Skeletal muscle satellite cell (primary cell): ENCODE measurements around the gene ACTL9. TPM values are rescaled to one million over a fixed set of nuclear protein-coding genes. Genes with fewer than 3 reads are reported as not detected.
"Not testable (repeated sequence)": the region's sequence is repeated elsewhere in the genome, so short reads cannot be mapped to it uniquely, and the experiment has no call there.

Experiments used
- H3K27me3 ChIP-seq: 2 replicates; pipeline ENCODE4 v1.7.0; 2013; ENCODE audit warnings: low read length; ENCODE audit not compliant: control insufficient read depth, insufficient read depth
- H3K36me3 ChIP-seq: 2 replicates; pipeline ENCODE4 v1.7.0; 2013; ENCODE audit warnings: mild to moderate bottlenecking, control low read depth, low read length; ENCODE audit not compliant: insufficient read depth
- H3K4me1 ChIP-seq: 2 replicates; pipeline ENCODE4 v1.7.0; 2013; ENCODE audit warnings: low read length; ENCODE audit not compliant: control insufficient read depth, insufficient read depth
- H3K4me2 ChIP-seq: 2 replicates; pipeline ENCODE4 v1.7.0; 2013; ENCODE audit warnings: mild to moderate bottlenecking, low read length
- H3K4me3 ChIP-seq: 2 replicates; pipeline ENCODE4 v1.7.0; 2013; ENCODE audit warnings: low read length
- H3K9ac ChIP-seq: 2 replicates; pipeline ENCODE4 v1.7.0; 2013; ENCODE audit warnings: mild to moderate bottlenecking, low read depth, low read length, moderate library complexity
- H3K9me3 ChIP-seq: replicated peaks from 2 replicates; pipeline ENCODE4 v1.7.0; 2013; ENCODE audit warnings: mild to moderate bottlenecking, control low read depth, low read length
- total RNA-seq: library from RNA; depleted of rRNA; stranded (reverse); fragments of >200 nt; gene quantifications from 2 replicates; pipeline ENCODE4 v1.2.3, GENCODE V29; 2012; rRNA removed

Gene ACTL9, protein sequence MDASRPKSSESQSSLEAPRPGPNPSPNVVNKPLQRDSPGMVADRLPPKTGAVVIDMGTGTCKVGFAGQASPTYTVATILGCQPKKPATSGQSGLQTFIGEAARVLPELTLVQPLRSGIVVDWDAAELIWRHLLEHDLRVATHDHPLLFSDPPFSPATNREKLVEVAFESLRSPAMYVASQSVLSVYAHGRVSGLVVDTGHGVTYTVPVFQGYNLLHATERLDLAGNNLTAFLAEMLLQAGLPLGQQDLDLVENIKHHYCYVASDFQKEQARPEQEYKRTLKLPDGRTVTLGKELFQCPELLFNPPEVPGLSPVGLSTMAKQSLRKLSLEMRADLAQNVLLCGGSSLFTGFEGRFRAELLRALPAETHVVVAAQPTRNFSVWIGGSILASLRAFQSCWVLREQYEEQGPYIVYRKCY
- total RNA-seq, result not detected in 2 replicates

DNA sequence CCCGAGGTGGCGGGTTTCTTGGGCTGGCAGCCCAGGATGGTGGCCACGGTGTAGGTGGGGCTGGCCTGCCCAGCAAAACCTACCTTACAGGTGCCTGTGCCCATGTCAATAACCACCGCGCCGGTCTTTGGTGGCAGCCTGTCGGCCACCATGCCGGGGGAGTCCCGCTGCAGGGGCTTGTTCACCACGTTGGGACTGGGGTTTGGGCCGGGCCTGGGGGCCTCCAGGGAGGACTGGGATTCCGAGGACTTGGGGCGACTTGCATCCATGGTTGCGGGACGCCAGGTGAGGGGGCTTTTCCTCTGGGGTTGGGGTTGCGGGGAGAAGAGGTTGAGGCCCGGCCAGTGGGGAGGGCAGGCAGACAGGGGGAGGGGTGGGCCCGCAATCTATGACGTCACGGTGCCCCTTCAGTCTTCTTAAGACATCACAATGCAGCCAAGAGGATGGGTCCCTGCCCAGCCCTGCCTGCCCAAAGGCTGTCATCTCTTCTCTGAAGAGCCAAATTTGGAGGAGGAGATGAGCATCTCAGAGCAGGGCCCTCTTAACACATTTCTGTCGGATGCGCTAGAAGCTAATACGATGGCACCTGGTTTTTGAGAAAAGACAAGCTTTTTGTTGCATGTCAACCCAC, at the start of gene ACTL9:
ACTL9 (minus strand) TSS at position 363 of the 631 bp plus-strand sequence; CDS start at position 269, 94 bp downstream.
- H3K4me1 ChIP-seq, result no peaks in the 10 kb centered on the region
- H3K27me3 ChIP-seq, result no peaks in the 10 kb centered on the region
- no peaks in the 10 kb centered on the region for H3K36me3 ChIP-seq
- no peaks in the 10 kb centered on the region for H3K9me3 ChIP-seq
- no peak within 1 kb of the TSS for H3K4me3 ChIP-seq
- no peak within 1 kb of the TSS for H3K9ac ChIP-seq
- no peak within 1 kb of the TSS for H3K4me2 ChIP-seq

DNA sequence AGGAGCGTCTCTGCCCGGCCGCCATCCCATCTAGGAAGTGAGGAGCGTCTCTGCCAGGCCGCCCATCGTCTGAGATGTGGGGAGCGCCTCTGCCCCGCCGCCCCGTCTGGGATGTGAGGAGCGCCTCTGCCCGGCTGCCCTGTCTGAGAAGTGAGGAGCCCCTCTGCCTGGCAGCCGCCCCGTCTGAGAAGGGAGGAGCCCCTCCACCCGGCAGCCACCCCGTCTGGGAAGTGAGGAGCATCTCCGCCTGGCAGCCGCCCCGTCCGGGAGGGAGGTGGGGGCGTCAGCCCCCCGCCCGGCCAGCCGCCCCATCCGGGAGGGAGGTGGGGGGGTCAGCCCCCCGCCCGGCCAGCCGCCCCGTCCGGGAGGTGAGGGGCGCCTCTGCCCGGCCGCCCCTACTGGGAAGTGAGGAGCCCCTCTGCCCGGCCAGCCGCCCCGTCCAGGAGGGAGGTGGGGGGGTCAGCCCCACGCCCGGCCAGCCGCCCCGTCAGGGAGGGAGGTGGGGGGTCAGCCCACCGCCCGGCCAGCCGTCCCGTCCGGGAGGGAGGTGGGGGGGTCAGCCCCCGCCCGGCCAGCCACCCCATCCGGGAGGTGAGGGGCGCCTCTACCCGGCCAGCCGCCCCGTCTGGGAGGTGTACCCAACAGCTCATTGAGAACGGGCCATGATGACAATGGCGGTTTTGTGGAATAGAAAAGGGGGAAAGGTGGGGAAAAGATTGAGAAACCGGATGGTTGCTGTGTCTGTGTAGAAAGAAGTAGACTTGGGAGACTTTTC, 40.9 kb upstream of the ACTL9 start:
- H3K4me2 ChIP-seq, H3K9ac ChIP-seq: not testable (repeated sequence)

DNA sequence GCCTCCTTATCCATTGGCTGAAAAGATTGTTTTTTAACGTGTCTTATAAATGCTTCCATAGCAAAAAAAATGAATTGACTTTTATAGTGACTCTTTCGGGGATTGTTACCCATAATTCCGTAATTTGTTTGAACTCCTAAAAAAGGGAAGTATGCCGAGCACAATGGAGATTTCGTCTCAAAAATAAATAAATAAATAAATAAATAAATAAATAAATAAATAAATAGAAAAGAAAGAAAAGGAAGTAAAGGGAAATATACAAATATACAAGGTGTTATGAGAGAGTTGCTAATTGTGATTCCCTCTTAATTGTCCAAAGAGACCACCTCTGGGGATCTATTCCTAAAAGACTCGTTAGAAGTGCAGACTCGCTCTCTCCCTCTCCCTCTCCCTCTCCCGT, 39.8 kb upstream of the ACTL9 start:
- H3K4me1 ChIP-seq, result no peaks in the 10 kb centered on the region
- H3K9me3 ChIP-seq, result no peaks in the 10 kb centered on the region
- H3K4me3 ChIP-seq, result no peak overlapping the region
- no peak overlapping the region for H3K4me2 ChIP-seq
- H3K9ac ChIP-seq, result no peak overlapping the region
- no peaks in the 10 kb centered on the region for H3K36me3 ChIP-seq
- no peaks in the 10 kb centered on the region for H3K27me3 ChIP-seq

More for the DNA sequence above, 40.9 kb upstream of the ACTL9 start:
- not testable (repeated sequence) for H3K9me3 ChIP-seq, H3K4me1 ChIP-seq, H3K36me3 ChIP-seq, H3K27me3 ChIP-seq, H3K4me3 ChIP-seq

DNA sequence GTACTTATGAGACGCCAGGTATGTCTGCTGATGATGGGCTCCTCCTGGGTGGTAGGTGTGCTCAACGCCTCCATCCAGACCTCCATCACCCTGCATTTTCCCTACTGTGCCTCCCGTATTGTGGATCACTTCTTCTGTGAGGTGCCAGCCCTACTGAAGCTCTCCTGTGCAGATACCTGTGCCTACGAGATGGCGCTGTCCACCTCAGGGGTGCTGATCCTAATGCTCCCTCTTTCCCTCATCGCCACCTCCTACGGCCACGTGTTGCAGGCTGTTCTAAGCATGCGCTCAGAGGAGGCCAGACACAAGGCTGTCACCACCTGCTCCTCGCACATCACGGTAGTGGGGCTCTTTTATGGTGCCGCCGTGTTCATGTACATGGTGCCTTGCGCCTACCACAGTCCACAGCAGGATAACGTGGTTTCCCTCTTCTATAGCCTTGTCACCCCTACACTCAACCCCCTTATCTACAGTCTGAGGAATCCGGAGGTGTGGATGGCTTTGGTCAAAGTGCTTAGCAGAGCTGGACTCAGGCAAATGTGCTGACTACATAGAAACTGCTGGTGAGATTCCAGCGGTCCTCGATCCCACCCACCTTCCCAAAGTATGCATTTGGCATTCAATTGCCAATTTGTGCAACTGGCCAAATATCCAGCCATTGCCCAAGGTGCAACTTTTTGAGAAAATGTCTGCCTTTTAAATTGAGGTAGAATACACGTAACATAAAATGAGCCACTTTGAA, 33.0 kb upstream of the ACTL9 start:
- H3K9me3 ChIP-seq, result peaks cover 8% of the 10 kb centered on the region
- no peaks in the 10 kb centered on the region for H3K36me3 ChIP-seq
- H3K9ac ChIP-seq, result no peak overlapping the region
- H3K27me3 ChIP-seq, result no peaks in the 10 kb centered on the region
- H3K4me3 ChIP-seq, result no peak overlapping the region
- no peaks in the 10 kb centered on the region for H3K4me1 ChIP-seq
- no peak overlapping the region for H3K4me2 ChIP-seq

DNA sequence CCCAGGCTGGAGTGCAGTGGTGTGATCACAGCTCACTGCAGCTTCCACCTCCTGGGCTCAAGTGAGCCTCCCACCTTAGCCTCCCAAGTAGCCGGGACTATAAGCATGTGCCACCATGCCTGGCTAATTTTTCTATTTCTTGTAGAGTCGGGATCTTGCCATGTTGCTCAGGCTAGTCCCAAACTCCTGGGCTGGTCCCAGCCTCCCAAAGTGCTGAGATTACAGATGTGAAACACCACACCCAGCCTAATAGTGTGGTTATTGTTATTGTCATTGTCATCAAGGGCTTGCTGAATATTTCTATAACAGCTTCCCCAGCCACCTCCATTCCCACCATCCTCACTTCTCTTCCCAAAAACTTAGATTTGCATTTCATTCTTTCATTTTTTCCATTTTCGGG, 25.7 kb upstream of the ACTL9 start:
- Histone ChIP-seq H3K27me3 (no peaks in the 10 kb centered on the region), H3K4me1 (no peaks in the 10 kb centered on the region), H3K4me2 (no peak overlapping the region), H3K36me3 (no peaks in the 10 kb centered on the region), H3K4me3 (no peak overlapping the region), H3K9me3 (no peaks in the 10 kb centered on the region), H3K9ac (no peak overlapping the region)

DNA sequence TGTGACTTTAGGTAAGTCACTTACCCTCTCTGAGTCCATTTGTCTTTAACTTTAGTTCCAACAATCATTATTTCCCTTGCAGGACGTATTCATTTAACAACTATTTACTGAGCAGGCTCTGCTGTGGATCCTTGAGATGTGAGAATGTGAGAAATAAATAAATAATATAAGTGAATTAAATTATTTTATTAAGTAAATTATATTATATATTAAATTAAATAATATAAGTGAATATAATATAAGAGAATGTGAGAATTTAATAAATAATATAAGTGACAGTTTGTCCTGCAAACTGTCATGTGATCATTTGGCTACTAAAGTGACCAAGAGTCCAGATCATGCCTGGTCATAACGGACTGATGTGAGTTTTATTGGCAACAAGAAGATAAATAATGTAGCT, 23.4 kb upstream of the ACTL9 start:
- H3K4me2 ChIP-seq, result no peak overlapping the region
- no peaks in the 10 kb centered on the region for H3K36me3 ChIP-seq
- H3K9ac ChIP-seq, result no peak overlapping the region
- H3K4me1 ChIP-seq, result no peaks in the 10 kb centered on the region
- H3K27me3 ChIP-seq, result no peaks in the 10 kb centered on the region
- no peaks in the 10 kb centered on the region for H3K9me3 ChIP-seq
- H3K4me3 ChIP-seq, result no peak overlapping the region

DNA sequence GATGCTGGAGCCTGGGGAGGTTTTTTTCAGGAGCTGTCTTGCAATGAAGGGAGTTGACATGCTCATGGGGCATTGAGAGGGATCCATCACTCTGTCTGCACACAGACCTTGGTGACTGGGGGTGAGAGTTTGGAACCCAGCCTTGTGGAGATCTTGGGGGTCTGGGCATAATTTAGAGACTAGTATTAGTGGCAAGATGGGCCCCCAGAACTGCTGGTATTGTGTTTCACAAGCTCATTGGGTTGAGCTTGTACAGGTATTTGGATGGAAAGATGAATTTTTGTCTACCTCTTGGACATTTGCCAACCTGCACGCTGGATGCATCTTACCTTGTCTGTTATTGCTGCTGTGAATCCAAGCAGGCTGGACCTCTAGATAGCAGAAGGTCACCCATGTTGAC, 22.7 kb upstream of the ACTL9 start, which contains the start of gene OR2Z1:
OR2Z1 (plus strand) TSS at position 301 of the 400 bp plus-strand sequence. CDS start 9,395 bp downstream, outside the sequence.
- H3K9me3 ChIP-seq, result no peaks in the 10 kb centered on the region
- no peak within 1 kb of the TSS for H3K4me3 ChIP-seq
- H3K4me2 ChIP-seq, result no peak within 1 kb of the TSS

DNA sequence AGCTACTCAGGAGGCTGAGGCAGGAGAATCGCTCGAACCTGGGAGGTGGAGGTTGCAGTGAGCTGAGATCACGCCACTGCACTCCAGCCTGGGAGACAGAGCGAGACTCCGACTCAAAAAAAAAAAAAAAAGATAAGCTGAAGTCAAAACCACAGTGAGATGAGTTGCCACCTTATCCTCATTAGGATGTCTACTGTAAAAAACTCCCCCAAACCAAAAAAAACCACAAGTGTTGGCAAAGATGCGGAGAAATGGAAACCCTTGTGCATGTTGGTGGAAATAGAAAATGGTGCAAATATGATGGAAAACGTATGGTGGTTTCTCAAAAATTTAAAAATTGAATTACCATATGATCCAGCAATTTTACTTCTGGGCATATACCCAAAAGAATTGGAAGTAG, 11.7 kb upstream of the ACTL9 start:
- H3K4me1 ChIP-seq, H3K27me3 ChIP-seq, H3K36me3 ChIP-seq: not testable (repeated sequence)

More for the DNA sequence above, 22.7 kb upstream of the ACTL9 start, which contains the start of gene OR2Z1:
- Histone ChIP-seq H3K4me1 (no peaks in the 10 kb centered on the region), H3K36me3 (no peaks in the 10 kb centered on the region), H3K9ac (no peak within 1 kb of the TSS), H3K27me3 (no peaks in the 10 kb centered on the region)

DNA sequence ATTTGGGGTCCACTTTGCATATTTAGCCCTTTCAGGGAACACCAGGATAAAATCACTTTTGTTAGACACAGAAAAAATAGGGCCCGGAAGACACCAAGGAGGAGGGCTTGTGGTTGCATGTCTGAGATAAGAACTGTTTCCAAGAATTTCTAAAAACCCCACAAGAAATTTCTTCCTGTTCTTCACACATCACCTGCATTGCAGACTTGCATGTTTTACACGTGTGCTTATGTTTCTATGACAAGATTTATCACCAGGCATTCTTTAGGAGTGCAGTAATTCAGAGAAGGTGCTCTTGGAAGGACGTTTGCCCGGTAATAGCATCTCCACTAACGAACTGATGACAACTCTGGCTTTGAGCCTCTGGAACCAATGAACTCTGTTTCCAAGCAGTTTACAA, 7.1 kb upstream of the ACTL9 start:
- Histone ChIP-seq H3K9ac (no peak overlapping the region), H3K4me2 (no peak overlapping the region), H3K36me3 (no peaks in the 10 kb centered on the region), H3K4me3 (no peak overlapping the region), H3K4me1 (no peaks in the 10 kb centered on the region), H3K27me3 (no peaks in the 10 kb centered on the region), H3K9me3 (peaks cover 3% of the 10 kb centered on the region)

More for the DNA sequence above, 11.7 kb upstream of the ACTL9 start:
- not testable (repeated sequence) for H3K4me2 ChIP-seq, H3K4me3 ChIP-seq, H3K9me3 ChIP-seq, H3K9ac ChIP-seq

DNA sequence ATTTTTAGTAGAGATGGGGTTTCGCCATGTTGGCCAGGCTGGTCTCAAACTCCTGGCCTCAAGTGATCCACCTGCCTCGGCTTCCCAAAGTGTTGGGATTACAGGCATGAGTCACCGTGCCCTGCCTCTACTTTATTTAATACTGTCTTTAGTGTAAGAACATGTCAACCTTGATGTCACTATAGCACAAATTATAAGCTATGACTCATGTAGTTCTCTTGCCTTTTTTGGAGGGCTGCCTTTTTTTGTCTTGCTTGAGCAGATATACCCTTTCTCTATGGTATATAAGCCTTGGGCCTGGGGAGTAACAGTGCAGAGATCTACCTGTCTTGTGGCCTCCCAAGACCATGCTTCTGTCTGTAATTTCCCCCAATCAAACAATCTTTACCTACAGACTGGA, 6.7 kb upstream of the ACTL9 start:
- not testable (repeated sequence) for H3K4me3 ChIP-seq, H3K4me1 ChIP-seq, H3K9ac ChIP-seq

DNA sequence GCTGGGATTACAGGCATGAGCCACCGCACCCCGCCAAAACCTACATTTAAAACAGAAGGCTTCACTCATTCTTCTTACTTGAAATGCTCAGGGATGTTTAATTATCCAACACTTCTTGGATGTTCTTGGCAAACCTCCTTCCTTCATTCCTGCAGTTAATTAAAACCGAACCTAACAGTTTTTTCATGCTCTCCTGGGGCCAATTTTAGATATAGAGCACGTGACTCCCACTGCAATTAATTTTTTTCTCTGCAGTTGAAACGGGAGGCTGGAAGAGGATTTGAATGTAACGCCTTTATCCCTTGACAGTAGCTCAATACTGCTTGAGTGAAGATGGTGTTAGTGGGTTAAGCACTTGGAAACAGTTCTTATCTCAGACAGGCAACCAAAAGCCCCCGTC, 4.6 kb upstream of the ACTL9 start:
- Histone ChIP-seq H3K4me2 (no peak overlapping the region), H3K4me3 (no peak overlapping the region), H3K9me3 (no peaks in the 10 kb centered on the region), H3K27me3 (no peaks in the 10 kb centered on the region), H3K36me3 (no peaks in the 10 kb centered on the region), H3K4me1 (no peaks in the 10 kb centered on the region), H3K9ac (no peak overlapping the region)

More for the DNA sequence above, 6.7 kb upstream of the ACTL9 start:
- not testable (repeated sequence) for H3K4me2 ChIP-seq, H3K27me3 ChIP-seq, H3K36me3 ChIP-seq, H3K9me3 ChIP-seq
